Spleen (tissue), 11 donors: Measurements from ENCODE around the gene KRT27. TPM values are rescaled to one million over a fixed set of nuclear protein-coding genes. Genes with fewer than 3 reads are reported as not detected.
A peak's percentile ranks its signal among the peaks of the same experiment; 100 is the strongest.

Experiments
- DNase-seq: peaks from one replicate; pipeline ENCODE4 v3.0.0-alpha.2; 2020
- H3K27ac ChIP-seq, 8 donors: fragments of 200-600 bp; sonication (generic) in 7 of 8; 1 replicate in 4 of 8; 2 replicates in 4 of 8; pipeline versions ENCODE4 v1.5.0 to v1.8.0; 2016 to 2021; ENCODE audit warnings: inconsistent platforms in 4 of 8, mild to moderate bottlenecking in 4 of 8, moderate library complexity in 1 of 8
- H3K27me3 ChIP-seq, 7 donors: fragments of 200-600 bp; sonication (generic) in 6 of 7; replicated peaks in 1 of 7; 1 replicate in 4 of 7; 2 replicates in 3 of 7; pipeline versions ENCODE4 v1.5.0 to v1.8.0; 2016 to 2021; ENCODE audit warnings: inconsistent platforms in 3 of 7, mild to moderate bottlenecking in 1 of 7
- H3K36me3 ChIP-seq, 6 donors: fragments of 200-600 bp; sonication (generic) in 5 of 6; 1 replicate in 4 of 6; 2 replicates in 2 of 6; pipeline versions ENCODE4 v1.5.0 to v1.8.0; 2016 to 2021; ENCODE audit warnings: inconsistent platforms in 2 of 6
- H3K4me1 ChIP-seq, 6 donors: fragments of 200-600 bp; sonication (generic) in 5 of 6; 1 replicate in 3 of 6; 2 replicates in 3 of 6; pipeline versions ENCODE4 v1.5.0 to v1.8.0; 2016 to 2021; ENCODE audit warnings: inconsistent platforms in 3 of 6
- H3K4me3 ChIP-seq, 8 donors: fragments of 200-600 bp; sonication (generic) in 7 of 8; 1 replicate in 4 of 8; 2 replicates in 4 of 8; pipeline versions ENCODE4 v1.5.0 to v1.8.0; 2016 to 2021; ENCODE audit warnings: inconsistent platforms in 4 of 8, mild to moderate bottlenecking in 4 of 8, moderate library complexity in 2 of 8
- H3K9me3 ChIP-seq, 8 donors: fragments of 200-600 bp; sonication (generic) in 7 of 8; 1 replicate in 4 of 8; 2 replicates in 4 of 8; pipeline versions ENCODE4 v1.5.0 to v1.8.0; 2016 to 2021; ENCODE audit warnings: inconsistent platforms in 4 of 8
- POLR2A ChIP-seq, 3 donors: fragments of 450-650 bp; IDR thresholded peaks; one replicate each; pipeline ENCODE4 v1.5.1; 2017; ENCODE audit warnings: antibody characterized with exemption in 3 of 3, mild to moderate bottlenecking in 1 of 3
- POLR2AphosphoS5 ChIP-seq, 3 donors: sonication (generic); formaldehyde crosslinking; IDR thresholded peaks; one replicate each; pipeline ENCODE4 v1.5.1; 2017; ENCODE audit warnings: antibody characterized with exemption in 3 of 3
- WGBS, 5 donors: extraction: QIAGEN DNeasy Blood & Tissue Kit in 3 of 5; methylation state at CpG; one replicate each; pipeline versions ENCODE4 v1.1.5 to v1.1.7; 2013 to 2018; 5-methylcytosine and 5-hydroxymethylcytosine counted together
- intact Hi-C: fragments of 100-400 bp; cut with DNase I; formaldehyde crosslinking; loops from one replicate; pipeline ENCODE4 v1.15.0; 2023; ENCODE audit warnings: low total_unique reads
- polyA plus RNA-seq, 3 donors: library from polyadenylated mRNA; stranded (reverse); fragments of 200-250 nt; gene quantifications; one replicate each; pipeline ENCODE4 v1.2.1, GENCODE V29; 2013
- total RNA-seq, 7 donors: library from RNA; depleted of rRNA in 3 of 7; stranded (reverse); fragments of >200 nt in 3 of 7; fragmentation: NEBNext Ultra II Directional in 4 of 7; extraction: Animal tissue kit (Norgen Biotek cat#: 25700) in 4 of 7; gene quantifications; one replicate each; pipeline versions ENCODE4 v1.1.0 to v1.2.1, GENCODE V29; 2016 to 2021
- TF ChIP-seq, protein P1 (sequence below), 11 experiments: fragments of 200-600 bp in 7 of 11; fragments of 450-650 bp in 4 of 11; sonication (generic) in 4 of 11; IDR thresholded peaks in 8 of 11; conservative IDR thresholded peaks in 3 of 11; 1 replicate in 7 of 11; 2 replicates in 4 of 11; pipeline versions ENCODE4 v1.4.0 to v1.8.0; 2016 to 2021; ENCODE audit warnings: antibody characterized with exemption in 11 of 11, inconsistent platforms in 4 of 11, mild to moderate bottlenecking in 1 of 11
- donor health status: healthy with polysubstance abuse.
- donor health status: DM: no; HTN: no; CAD: no; lungs with moderate emphysema.
- donor health status: DM: no; HTN: no; CAD: no.
- donor health status: Bipolar disorder and iron deficiency.
- donor health status: healthy.
- donor health status: DM: no; HTN: no; CAD: no.
- donor health status: DM: yes; HTN: yes; CAD: no.

KRT27 gene
- total and polyA plus RNA-seq, 10 donors: 0.09 to 0.42 (median 0.12) TPM; not detected in 7

DNA sequence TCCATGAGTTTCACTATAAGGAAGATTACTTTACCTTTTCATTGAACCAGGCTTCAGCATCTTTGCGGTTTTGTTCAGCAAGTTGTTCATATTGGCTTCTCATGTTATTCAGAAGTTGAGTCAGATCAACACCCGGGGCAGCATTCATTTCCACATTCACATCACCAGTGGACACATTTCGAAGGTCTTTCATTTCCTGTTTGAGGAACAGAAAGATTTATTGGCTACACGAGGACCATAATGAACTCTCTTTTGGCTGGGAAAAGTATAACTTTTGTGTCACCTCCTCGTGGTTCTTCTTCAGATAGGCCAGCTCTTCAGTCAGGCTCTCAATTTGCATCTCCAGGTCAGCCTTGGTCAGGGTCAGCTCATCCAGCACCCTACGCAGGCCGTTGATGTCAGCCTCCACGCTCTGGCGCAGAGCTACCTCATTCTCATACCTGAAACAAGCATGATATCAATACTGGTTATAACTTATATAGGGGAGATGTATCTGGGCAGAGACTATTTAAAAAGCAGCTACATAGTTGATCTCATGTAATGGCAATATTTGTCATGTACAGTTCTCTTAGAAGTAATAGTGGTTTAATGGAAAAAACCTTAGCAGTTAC lies 38.0 kb upstream of the KRT27 start:
- no peak for DNase-seq
- 74 to 85% (median 78%) methylated on average over 9 of the region's 9 CpGs for WGBS, 5 donors
- Histone ChIP-seq H3K9me3 (peaks cover 0 to 13% (median 0%) of the 10 kb centered on the region in 8 donors), H3K36me3 (peaks cover 0 to 27% (median 12%) of the 10 kb centered on the region in 6 donors), H3K27ac (peak overlapping the region; percentile 16 to 96 (median 93)), H3K4me1 (peaks cover 6 to 32% (median 18%) of the 10 kb centered on the region in 6 donors), H3K27me3 (no peaks in the 10 kb centered on the region), H3K4me3 (no peak overlapping the region)
- intact Hi-C loops: no loop called here
- TF ChIP-seq, protein P1, sequence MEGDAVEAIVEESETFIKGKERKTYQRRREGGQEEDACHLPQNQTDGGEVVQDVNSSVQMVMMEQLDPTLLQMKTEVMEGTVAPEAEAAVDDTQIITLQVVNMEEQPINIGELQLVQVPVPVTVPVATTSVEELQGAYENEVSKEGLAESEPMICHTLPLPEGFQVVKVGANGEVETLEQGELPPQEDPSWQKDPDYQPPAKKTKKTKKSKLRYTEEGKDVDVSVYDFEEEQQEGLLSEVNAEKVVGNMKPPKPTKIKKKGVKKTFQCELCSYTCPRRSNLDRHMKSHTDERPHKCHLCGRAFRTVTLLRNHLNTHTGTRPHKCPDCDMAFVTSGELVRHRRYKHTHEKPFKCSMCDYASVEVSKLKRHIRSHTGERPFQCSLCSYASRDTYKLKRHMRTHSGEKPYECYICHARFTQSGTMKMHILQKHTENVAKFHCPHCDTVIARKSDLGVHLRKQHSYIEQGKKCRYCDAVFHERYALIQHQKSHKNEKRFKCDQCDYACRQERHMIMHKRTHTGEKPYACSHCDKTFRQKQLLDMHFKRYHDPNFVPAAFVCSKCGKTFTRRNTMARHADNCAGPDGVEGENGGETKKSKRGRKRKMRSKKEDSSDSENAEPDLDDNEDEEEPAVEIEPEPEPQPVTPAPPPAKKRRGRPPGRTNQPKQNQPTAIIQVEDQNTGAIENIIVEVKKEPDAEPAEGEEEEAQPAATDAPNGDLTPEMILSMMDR (IDR thresholded peaks at IDR 0.05 in 8 of 11, conservative IDR thresholded peaks at IDR 0.05 in 3 of 11): no peak
- TF ChIP-seq POLR2AphosphoS5 (IDR thresholded peaks at IDR 0.05) (no peak), POLR2A (IDR thresholded peaks at IDR 0.05) (no peak)

DNA sequence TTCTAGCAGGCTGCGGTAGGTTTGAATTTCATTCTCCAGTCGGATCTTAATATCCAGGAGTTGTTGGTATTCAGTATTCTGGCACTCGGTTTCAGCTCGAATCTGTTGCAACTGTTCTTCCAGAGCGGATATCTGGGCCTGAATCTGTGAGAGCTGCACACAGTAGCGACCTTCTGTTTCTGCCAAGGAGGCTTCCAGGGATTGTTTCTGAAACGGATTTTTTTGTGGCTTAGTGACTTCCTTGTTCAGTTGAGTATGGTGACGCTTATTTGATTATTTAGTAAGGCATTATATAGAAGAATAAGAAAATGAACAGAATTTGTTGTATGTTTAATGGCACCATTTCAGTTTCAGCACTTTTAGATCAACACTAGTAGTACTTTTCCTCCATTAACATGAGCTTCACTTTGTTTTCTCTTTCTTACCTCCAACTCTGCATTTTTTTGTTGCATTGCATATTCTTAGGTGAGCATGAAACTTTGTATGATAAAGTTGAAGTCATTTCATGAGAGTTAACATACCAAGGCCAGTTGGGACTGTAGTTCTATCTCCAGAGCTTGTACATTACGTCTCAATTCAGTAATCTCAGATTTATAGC lies 37.3 kb upstream of the KRT27 start:
- H3K27me3 ChIP-seq: no peaks in the 10 kb centered on the region
- H3K4me1 ChIP-seq: peaks cover 6 to 32% (median 18%) of the 10 kb centered on the region in 6 donors
- H3K36me3 ChIP-seq: peaks cover 0 to 27% (median 12%) of the 10 kb centered on the region in 6 donors
- peak overlapping the region; percentile 91 to 96 (median 93) for H3K27ac ChIP-seq
- WGBS, 5 donors: 47 to 66% (median 55%) methylated on average over 9 of the region's 9 CpGs
- intact Hi-C loops: no loop called here
- H3K9me3 ChIP-seq: peaks cover 0 to 13% (median 0%) of the 10 kb centered on the region in 8 donors
- H3K4me3 ChIP-seq: peak overlapping the region; percentile 29 to 81 (median 60)
- DNase-seq: no peak
- TF ChIP-seq POLR2AphosphoS5 (IDR thresholded peaks at IDR 0.05): peak in 1 of 3 donors; percentile 28
- no peak for TF ChIP-seq POLR2A (IDR thresholded peaks at IDR 0.05)

DNA sequence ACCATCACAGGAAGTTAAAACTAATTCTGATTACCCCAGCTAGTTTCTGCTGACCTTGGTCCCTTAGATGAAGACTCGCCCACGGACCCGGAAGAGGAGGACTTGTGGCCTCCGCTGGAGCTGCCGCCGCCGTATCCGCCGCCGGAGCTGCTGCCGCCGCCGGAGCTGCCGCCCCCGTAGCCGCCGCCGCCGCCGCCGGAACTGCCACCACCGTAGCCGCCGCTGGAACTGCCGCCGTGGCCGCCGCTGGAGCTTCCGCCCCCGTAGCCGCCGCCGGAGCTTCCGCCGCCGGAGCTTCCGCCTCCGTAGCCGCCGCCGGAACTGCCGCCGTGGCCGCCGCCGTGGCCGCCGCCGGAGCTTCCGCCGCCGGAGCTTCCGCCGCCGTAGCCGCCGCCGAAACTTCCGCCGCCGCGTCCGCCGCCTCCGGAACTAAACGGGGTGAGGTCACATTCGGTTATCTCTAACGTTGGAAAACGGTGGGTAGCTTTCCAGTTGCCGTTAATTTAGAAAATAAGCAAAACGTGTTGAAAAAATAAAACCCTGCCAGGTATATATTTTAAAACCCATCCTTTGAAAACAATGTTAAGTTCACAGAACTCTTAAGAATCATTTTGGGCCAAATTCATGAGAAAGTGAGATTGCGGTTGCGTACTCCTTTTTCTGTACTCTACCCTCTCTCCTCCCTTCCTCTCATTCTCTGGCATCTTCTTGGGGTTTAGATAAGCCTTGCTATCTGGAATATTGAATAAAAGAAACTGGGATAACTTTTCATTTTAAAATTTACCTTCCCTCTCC lies 36.6 kb upstream of the KRT27 start:
- H3K36me3 ChIP-seq: peaks cover 0 to 27% (median 12%) of the 10 kb centered on the region in 6 donors
- peak overlapping the region; percentile 91 to 96 (median 93) for H3K27ac ChIP-seq
- H3K9me3 ChIP-seq: peaks cover 0 to 13% (median 0%) of the 10 kb centered on the region in 8 donors
- WGBS, 5 donors: 1 to 3% (median 2%) methylated on average over 40 to 73 of the region's 73 CpGs
- H3K4me1 ChIP-seq: peaks cover 6 to 32% (median 18%) of the 10 kb centered on the region in 6 donors
- intact Hi-C loops: no loop called here
- TF ChIP-seq, protein P1 (IDR thresholded peaks at IDR 0.05 in 8 of 11, conservative IDR thresholded peaks at IDR 0.05 in 3 of 11): peak in 1 of 11 experiments; percentile 11
- peak; percentile 70 to 79 (median 75) for TF ChIP-seq POLR2AphosphoS5 (IDR thresholded peaks at IDR 0.05)
- no peak for TF ChIP-seq POLR2A (IDR thresholded peaks at IDR 0.05)
- H3K27me3 ChIP-seq: no peaks in the 10 kb centered on the region
- peak overlapping the region; percentile 48 to 81 (median 60) for H3K4me3 ChIP-seq
- peak; percentile 94 for DNase-seq

DNA sequence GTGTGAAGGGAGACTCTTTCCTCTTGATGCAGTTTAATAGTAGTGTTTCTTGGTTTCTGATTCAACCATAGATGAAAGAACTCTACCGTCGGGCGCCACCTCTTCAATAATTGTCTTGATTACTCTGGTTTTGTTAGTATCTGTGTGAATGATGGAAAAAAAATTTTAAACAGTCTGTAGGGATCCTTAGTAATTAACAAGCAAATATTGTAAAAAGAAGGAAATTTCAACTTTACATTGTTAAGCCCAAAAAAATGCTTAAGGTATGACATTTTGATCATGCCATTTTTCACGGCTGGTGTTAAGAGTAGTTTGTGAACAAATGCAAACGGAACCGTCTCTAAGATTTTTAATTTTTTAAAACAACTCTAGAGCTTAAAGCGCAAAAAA lies 36.0 kb upstream of the KRT27 start:
- peak overlapping the region; percentile 48 to 81 (median 60) for H3K4me3 ChIP-seq
- WGBS, 5 donors: 21 to 28% (median 25%) methylated on average over 7 of the region's 7 CpGs
- peak overlapping the region; percentile 91 to 96 (median 93) for H3K27ac ChIP-seq
- no peak for TF ChIP-seq POLR2A (IDR thresholded peaks at IDR 0.05)
- no peak for TF ChIP-seq POLR2AphosphoS5 (IDR thresholded peaks at IDR 0.05)
- TF ChIP-seq, protein P1 (IDR thresholded peaks at IDR 0.05 in 8 of 11, conservative IDR thresholded peaks at IDR 0.05 in 3 of 11): no peak
- peaks cover 0 to 6% (median 0%) of the 10 kb centered on the region in 7 donors for H3K27me3 ChIP-seq
- H3K9me3 ChIP-seq: peaks cover 0 to 13% (median 0%) of the 10 kb centered on the region in 8 donors
- intact Hi-C loops: no loop called here
- H3K36me3 ChIP-seq: peaks cover 0 to 27% (median 12%) of the 10 kb centered on the region in 6 donors
- no peak for DNase-seq
- H3K4me1 ChIP-seq: peaks cover 6 to 32% (median 18%) of the 10 kb centered on the region in 6 donors
